Measurements from ENCODE around the gene HERC2.

The HERC2 gene

GRCh38 chr15:28109626-28110455 lies 212.1 kb downstream of the HERC2 start:
- no peak overlapping the region for H3K27ac ChIP-seq

DNA sequence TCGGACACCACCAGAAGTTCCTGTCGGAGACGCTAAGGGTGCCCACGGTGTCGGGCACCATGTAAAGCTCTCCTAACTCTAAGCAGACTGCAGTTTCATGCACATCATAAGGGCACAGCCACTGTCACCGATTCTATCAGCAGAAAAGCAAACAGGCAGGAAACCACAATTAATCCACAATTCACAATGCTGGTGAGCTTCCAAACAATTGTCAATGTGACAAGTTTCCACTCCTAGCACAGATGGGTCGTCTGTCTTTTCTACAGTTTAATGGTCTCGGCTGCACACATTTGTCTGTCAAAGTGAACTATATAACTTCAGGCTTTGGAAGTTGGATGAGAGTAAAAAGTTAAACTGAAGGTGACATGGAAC lies 214.1 kb downstream of the HERC2 start:
- TF ChIP-seq ZFX (IDR thresholded peaks at IDR 0.05; ENCODE audit: borderline replicate concordance) = no peak
- TF ChIP-seq, protein P1, sequence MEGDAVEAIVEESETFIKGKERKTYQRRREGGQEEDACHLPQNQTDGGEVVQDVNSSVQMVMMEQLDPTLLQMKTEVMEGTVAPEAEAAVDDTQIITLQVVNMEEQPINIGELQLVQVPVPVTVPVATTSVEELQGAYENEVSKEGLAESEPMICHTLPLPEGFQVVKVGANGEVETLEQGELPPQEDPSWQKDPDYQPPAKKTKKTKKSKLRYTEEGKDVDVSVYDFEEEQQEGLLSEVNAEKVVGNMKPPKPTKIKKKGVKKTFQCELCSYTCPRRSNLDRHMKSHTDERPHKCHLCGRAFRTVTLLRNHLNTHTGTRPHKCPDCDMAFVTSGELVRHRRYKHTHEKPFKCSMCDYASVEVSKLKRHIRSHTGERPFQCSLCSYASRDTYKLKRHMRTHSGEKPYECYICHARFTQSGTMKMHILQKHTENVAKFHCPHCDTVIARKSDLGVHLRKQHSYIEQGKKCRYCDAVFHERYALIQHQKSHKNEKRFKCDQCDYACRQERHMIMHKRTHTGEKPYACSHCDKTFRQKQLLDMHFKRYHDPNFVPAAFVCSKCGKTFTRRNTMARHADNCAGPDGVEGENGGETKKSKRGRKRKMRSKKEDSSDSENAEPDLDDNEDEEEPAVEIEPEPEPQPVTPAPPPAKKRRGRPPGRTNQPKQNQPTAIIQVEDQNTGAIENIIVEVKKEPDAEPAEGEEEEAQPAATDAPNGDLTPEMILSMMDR (IDR thresholded peaks at IDR 0.05) = no peak
- H3K27ac ChIP-seq = no peak overlapping the region

More at GRCh38 chr15:28109626-28110455, 212.1 kb downstream of the HERC2 start:
- TF ChIP-seq ZFX (IDR thresholded peaks at IDR 0.05; ENCODE audit: borderline replicate concordance) = no peak
- TF ChIP-seq, protein P1 (IDR thresholded peaks at IDR 0.05) = no peak

- TF ChIP-seq, protein P1 (IDR thresholded peaks at IDR 0.05) = no peak
- TF ChIP-seq ZFX (IDR thresholded peaks at IDR 0.05; ENCODE audit: borderline replicate concordance) = no peak
These were observed 214.7 kb downstream of the HERC2 start for GRCh38 chr15:28107111-28107903.

DNA sequence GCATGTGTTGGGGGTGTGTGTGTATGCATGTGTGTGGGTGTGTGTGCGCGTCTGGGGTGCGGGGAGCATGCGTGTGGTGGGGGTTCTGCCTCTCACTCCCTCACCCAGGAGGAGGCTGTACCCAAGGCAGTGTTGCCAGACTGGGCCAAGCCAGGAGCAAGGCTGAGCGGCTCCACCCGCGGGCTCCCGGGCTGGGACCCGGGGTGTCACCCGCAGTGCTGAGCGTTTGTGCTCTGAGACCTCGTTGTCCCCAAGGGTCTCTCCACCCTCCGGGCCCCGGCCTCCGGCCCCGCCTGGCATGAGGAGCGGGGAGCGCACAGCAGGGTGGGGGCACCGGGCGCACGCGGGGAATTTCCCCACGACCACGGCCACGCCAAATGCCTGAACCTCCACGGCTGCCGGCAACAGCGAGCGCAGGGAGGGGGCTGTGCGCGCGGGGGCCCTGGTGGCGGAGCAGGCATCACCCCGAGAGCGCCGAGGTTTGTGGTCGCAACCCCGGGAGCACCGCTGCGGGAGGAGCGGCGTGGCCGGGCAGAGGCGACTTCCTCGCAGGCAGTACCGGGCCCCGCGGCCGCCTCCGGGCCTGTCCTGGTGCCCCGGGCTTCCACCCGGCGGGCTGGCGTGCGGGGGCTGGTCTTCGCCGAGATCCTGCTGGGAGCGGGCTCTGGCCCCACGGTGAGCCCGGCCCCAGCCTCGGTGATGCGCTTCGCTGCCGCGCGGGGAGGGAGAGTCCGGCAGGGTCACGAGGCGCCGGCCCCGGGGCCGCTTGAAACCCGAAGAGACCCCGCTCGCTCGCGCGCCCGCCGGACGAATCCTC lies 215.5 kb downstream of the HERC2 start:
- H3K27ac ChIP-seq = no peak overlapping the region

More at GRCh38 chr15:28107111-28107903, 214.7 kb downstream of the HERC2 start:
- no peak overlapping the region for H3K27ac ChIP-seq

DNA sequence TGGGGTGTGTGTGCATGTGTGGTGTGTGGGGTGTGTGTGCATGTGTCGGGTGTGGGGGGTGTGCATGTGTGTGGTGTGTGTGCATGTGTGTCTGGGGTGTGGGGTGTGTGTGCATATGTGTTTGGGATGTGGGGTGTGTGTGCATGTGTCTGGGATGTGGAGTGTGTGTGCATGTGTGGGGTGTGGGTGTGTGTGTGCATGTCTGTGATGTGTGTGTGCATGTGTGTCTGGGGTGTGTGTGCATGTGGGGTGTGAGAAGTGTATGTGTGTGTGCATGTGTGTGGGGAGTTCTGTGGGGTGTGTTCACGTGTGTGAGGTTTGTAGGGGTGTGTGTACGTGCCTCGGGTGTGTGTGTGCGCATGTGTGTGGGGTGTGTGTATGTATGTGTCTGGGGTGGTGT lies 216.2 kb downstream of the HERC2 start:
- TF ChIP-seq ZFX (IDR thresholded peaks at IDR 0.05; ENCODE audit: borderline replicate concordance) = no peak
- TF ChIP-seq, protein P1 (IDR thresholded peaks at IDR 0.05) = no peak
- H3K27ac ChIP-seq = no peak overlapping the region

More for the DNA sequence above, 215.5 kb downstream of the HERC2 start:
- TF ChIP-seq, protein P1 (IDR thresholded peaks at IDR 0.05) = no peak
- no peak for TF ChIP-seq ZFX (IDR thresholded peaks at IDR 0.05; ENCODE audit: borderline replicate concordance)

DNA sequence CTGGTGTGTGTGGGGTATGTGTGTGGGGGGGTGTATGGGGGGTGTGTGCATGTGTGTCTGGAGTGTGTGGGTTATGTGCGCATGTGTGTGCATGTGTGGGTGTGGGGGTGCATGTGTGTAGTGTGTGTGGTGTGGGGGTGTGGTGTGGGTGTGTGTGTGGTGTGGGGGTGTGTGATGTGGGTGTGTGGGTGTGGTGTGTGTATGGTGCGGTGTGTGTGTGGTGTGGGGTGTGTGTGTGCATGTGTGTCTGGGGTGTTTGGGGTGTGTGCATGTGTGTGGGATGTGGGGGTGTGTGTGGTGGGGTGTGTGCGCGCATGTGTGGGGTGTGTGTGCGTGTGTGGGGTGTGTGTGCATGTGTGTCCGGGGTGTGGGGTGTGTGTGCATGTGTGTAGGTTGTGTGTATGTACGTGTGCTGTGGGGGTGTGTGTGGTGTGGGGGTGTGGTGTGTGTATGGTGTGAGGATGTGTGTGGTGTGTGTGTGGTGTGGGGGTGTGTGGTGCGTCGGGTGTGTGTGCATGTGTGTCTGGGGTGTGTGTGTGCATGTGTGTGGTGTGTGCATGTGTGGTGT lies 216.7 kb downstream of the HERC2 start:
- no peak overlapping the region for H3K27ac ChIP-seq
- no peak for TF ChIP-seq ZFX (IDR thresholded peaks at IDR 0.05; ENCODE audit: borderline replicate concordance)
- TF ChIP-seq, protein P1 (IDR thresholded peaks at IDR 0.05) = no peak
